Heart right ventricle (tissue), 16 donors: ENCODE data around the gene B4GALT2. TPM values are rescaled to one million over a fixed set of nuclear protein-coding genes. Genes with fewer than 3 reads are reported as not detected.

ENCODE experiments used
- ATAC-seq, 8 donors: fragments of 200-7000 bp; cut with Tn5 transposase; one replicate each; pipeline ENCODE4 v1.9.1; 2020; ENCODE audit warnings: mild to moderate bottlenecking in 8 of 8, moderate library complexity in 8 of 8, moderate number of reproducible peaks in 1 of 8
- DNase-seq, 2 donors: peaks; one replicate each; pipeline ENCODE4 v3.0.0-alpha.2; 2020
- H3K27ac ChIP-seq, 10 donors: fragments of 200-600 bp; sonication (generic) in 2 of 10; one replicate each; pipeline versions ENCODE4 v1.5.0 to v1.8.0; 2020 to 2022; ENCODE audit warnings: mild to moderate bottlenecking in 3 of 10
- H3K27me3 ChIP-seq, 7 donors: fragments of 200-600 bp; one replicate each; pipeline ENCODE4 v1.8.0; 2021 to 2022; ENCODE audit warnings: mild to moderate bottlenecking in 2 of 7
- H3K36me3 ChIP-seq, 9 donors: fragments of 200-600 bp; sonication (generic) in 1 of 9; one replicate each; pipeline versions ENCODE4 v1.5.0 to v1.8.0; 2020 to 2022; ENCODE audit warnings: mild to moderate bottlenecking in 2 of 9
- H3K4me1 ChIP-seq, 9 donors: fragments of 200-600 bp; sonication (generic) in 1 of 9; one replicate each; pipeline versions ENCODE4 v1.5.0 to v1.8.0; 2020 to 2022; ENCODE audit warnings: mild to moderate bottlenecking in 4 of 9
- H3K4me3 ChIP-seq, 10 donors: fragments of 200-600 bp; sonication (generic) in 2 of 10; one replicate each; pipeline versions ENCODE4 v1.5.0 to v1.8.0; 2020 to 2022; ENCODE audit warnings: mild to moderate bottlenecking in 7 of 10, moderate library complexity in 2 of 10
- H3K9me3 ChIP-seq, 11 donors: fragments of 200-600 bp in 10 of 11; sonication (generic) in 2 of 11; one replicate each; pipeline versions ENCODE4 v1.5.0 to v1.8.0; 2013 to 2022; ENCODE audit warnings: mild to moderate bottlenecking in 2 of 11, control low read depth in 1 of 11, moderate library complexity in 1 of 11
- WGBS, 2 donors: extraction: QIAGEN DNeasy Blood & Tissue Kit; methylation state at CpG; one replicate each; pipeline ENCODE4 v1.1.7; 2013; ENCODE audit warnings: inconsistent platforms in 1 of 2; 5-methylcytosine and 5-hydroxymethylcytosine counted together
- intact Hi-C, 10 donors: fragments of 100-400 bp; cut with DNase I; formaldehyde crosslinking; loops; one replicate each; pipeline versions ENCODE4 v1.11.1 to v1.14.2; 2022
- polyA plus RNA-seq, 2 donors: library from polyadenylated mRNA; stranded (reverse); fragments of 200-250 nt; gene quantifications; one replicate each; pipeline ENCODE4 v1.2.3, GENCODE V29; 2013
- total RNA-seq, 10 donors: library from RNA; stranded (reverse); fragmentation: NEBNext Ultra II Directional in 3 of 10; extraction: Animal tissue kit (Norgen Biotek cat#: 25700) in 3 of 10; gene quantifications; one replicate each; pipeline versions ENCODE4 v1.2.1 to v1.2.4, GENCODE V29; 2021 to 2023
- TF ChIP-seq, protein P1 (sequence below), 9 donors: fragments of 200-600 bp; sonication (generic) in 2 of 9; IDR thresholded peaks; one replicate each; pipeline versions ENCODE4 v1.5.0 to v1.8.0; 2021 to 2022; ENCODE audit warnings: antibody characterized with exemption in 9 of 9, mild to moderate bottlenecking in 5 of 9, moderate library complexity in 1 of 9
- donor health status: Arrhythmogenic right ventricular cardiomyopathy.
- donor health status: ischemic (EF 13 %, LVEDD 7.1; RV severe dilation, severe dysfunction).
- donor health status: healthy with polysubstance abuse.
- donor health status: DM: no; HTN: yes; CAD: no.
- donor health status: DM: no; HTN: no; CAD: no.
- donor health status: ischemic (EF 25% LVEDD 6.9; RV normal size, moderate dysfunction).
- donor health status: ischemic (EF 25% LVEDD 5.7; RV mildly dilated, moderate dysfunction).
- donor health status: healthy.
- donor health status: DM: yes; HTN: yes; CAD: no.
- donor health status: Ischemic cardiomyopathy.
- donor health status: ischemic (EF 35%, LVEDD 5.7; RV mildly dilated, moderate dysfunction).
- donor health status: nonischemic (EF 11% LVEDD 7.7; RV severe dilation, severe dysfunction).
- donor health status: DM: yes; HTN: yes; CAD: no.
- donor health status: PGD.
- donor health status: ischemic (EF 29% LVEDD 5.4; RV normal size, mild dysfunction).
- donor health status: nonischemic (EF 23%, LVEDD 6.1; RV moderate dilation, normal function).

B4GALT2 gene
- total and polyA plus RNA-seq, 12 donors = 25.4 to 50.8 (median 38.6) TPM

GRCh38 chr1:44021581-44022321, 42.7 kb downstream of the B4GALT2 start:
- 80 to 82% methylated on average over 10 of the region's 10 CpGs for WGBS, 2 donors
- no peaks in the 10 kb centered on the region for H3K9me3 ChIP-seq
- DNase-seq = peak; percentile 20 to 49
- no peak overlapping the region for H3K4me3 ChIP-seq
- intact Hi-C loops = no loop called here
- ATAC-seq = peak; percentile 40 to 79 (median 64)
- TF ChIP-seq, protein P1, sequence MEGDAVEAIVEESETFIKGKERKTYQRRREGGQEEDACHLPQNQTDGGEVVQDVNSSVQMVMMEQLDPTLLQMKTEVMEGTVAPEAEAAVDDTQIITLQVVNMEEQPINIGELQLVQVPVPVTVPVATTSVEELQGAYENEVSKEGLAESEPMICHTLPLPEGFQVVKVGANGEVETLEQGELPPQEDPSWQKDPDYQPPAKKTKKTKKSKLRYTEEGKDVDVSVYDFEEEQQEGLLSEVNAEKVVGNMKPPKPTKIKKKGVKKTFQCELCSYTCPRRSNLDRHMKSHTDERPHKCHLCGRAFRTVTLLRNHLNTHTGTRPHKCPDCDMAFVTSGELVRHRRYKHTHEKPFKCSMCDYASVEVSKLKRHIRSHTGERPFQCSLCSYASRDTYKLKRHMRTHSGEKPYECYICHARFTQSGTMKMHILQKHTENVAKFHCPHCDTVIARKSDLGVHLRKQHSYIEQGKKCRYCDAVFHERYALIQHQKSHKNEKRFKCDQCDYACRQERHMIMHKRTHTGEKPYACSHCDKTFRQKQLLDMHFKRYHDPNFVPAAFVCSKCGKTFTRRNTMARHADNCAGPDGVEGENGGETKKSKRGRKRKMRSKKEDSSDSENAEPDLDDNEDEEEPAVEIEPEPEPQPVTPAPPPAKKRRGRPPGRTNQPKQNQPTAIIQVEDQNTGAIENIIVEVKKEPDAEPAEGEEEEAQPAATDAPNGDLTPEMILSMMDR (IDR thresholded peaks at IDR 0.05) = peak in 2 of 9 donors; percentile 20 to 25
- no peaks in the 10 kb centered on the region for H3K27me3 ChIP-seq
- peak overlapping the region in 5 of 10 donors; percentile 26 to 44 (median 29) for H3K27ac ChIP-seq
- peaks cover 0 to 11% (median 3%) of the 10 kb centered on the region in 9 donors for H3K4me1 ChIP-seq
- no peaks in the 10 kb centered on the region for H3K36me3 ChIP-seq

DNA sequence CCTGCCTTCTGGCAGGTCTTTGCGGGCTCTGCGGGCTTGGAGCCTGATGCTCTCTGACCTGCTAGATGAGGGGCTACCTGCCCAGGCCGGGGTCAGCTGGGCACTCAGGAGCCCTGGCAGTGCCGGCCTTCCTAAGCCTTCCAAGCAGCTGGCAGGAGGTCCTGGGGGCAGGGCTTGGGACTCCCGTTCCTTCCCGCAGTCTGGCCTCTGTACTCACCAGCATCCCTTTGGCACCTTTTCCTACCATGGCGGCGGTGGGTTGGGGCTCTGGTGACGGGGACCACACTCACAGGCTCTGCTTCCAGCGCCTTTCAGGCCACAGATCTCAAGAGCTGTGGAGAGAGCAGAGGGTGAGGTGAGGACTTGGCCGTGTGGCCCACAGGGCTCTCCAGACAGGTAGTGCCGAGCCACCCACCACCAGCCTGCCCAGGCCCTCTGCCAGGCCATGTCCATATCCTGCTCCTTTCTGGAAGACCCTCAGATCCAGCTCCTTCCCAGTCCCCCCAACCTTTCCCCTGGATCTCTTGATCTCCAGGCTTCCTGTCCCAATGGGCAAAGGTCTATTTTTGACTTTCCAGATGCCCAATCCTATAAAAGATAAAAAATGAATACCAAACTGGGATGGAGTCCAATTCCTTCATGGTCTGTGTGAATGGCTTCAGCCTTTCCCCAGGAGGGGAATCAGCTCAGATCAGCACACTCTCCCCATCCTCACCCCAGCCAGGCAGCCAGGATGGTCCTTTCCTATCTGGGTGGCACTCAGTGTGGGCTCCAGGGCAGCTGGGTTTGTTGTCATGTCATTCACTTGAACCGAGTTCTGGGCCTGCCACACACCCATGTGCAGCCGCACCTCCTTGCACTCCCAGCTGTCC, 45.3 kb downstream of the B4GALT2 start:
- ATAC-seq = no peak
- 88 to 90% methylated on average over 14 of the region's 14 CpGs for WGBS, 2 donors
- intact Hi-C loops = no loop called here

DNA sequence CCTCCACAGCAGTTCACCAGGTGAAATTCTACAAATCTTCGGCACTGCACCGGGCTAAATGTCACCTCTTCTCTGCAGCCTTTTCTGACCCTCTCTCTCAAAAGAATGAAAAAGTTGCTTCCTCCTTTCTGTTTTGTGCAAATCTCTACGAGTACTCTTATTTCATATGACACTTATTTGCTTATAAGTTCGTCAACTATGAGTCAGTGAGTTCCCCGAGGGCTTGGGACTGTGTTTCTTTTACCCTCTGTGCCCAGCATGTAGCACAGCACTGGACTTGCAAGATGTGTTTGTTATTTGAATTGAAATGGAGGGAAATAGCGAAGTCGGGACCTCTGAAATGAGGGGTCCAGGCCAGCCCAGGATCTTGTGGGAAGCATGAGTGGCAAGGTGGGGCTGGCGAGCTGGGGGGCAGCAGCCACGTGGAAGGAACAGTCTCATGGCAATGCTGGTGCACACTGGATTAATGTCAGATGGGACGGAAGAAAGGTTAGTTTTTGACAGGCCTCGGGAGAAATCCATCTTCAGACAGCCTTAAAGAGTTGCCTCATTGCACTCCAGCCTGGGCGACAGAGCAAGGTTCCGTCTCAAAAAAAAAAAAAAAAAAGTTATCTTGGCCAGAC, 46.0 kb downstream of the B4GALT2 start:
- H3K27me3 ChIP-seq = no peaks in the 10 kb centered on the region
- 88 to 91% methylated on average over 13 of the region's 13 CpGs for WGBS, 2 donors
- H3K4me1 ChIP-seq = peaks cover 5 to 21% (median 11%) of the 10 kb centered on the region in 9 donors
- H3K36me3 ChIP-seq = no peaks in the 10 kb centered on the region
- H3K9me3 ChIP-seq = no peaks in the 10 kb centered on the region
- H3K4me3 ChIP-seq = no peak overlapping the region
- ATAC-seq (no peak), DNase-seq (no peak)
- intact Hi-C loops = no loop called here
- TF ChIP-seq, protein P1 (IDR thresholded peaks at IDR 0.05) = no peak
- H3K27ac ChIP-seq = no peak overlapping the region

More for the DNA sequence above, 45.3 kb downstream of the B4GALT2 start:
- H3K27ac ChIP-seq = no peak overlapping the region
- no peaks in the 10 kb centered on the region for H3K27me3 ChIP-seq
- DNase-seq = no peak
- TF ChIP-seq, protein P1 (IDR thresholded peaks at IDR 0.05) = no peak
- peaks cover 2 to 16% (median 6%) of the 10 kb centered on the region in 9 donors for H3K4me1 ChIP-seq
- H3K9me3 ChIP-seq = no peaks in the 10 kb centered on the region
- H3K4me3 ChIP-seq = no peak overlapping the region
- H3K36me3 ChIP-seq = no peaks in the 10 kb centered on the region

GRCh38 chr1:44025816-44026215, 46.8 kb downstream of the B4GALT2 start:
- H3K36me3 ChIP-seq = no peaks in the 10 kb centered on the region
- peaks cover 0 to 4% (median 0%) of the 10 kb centered on the region in 7 donors for H3K27me3 ChIP-seq
- ATAC-seq (no peak), DNase-seq (no peak)
- peaks cover 5 to 25% (median 12%) of the 10 kb centered on the region in 9 donors for H3K4me1 ChIP-seq
- no peaks in the 10 kb centered on the region for H3K9me3 ChIP-seq
- TF ChIP-seq, protein P1 (IDR thresholded peaks at IDR 0.05) = no peak
- 86 to 88% methylated on average over 3 of the region's 3 CpGs for WGBS, 2 donors
- no peak overlapping the region for H3K27ac ChIP-seq
- H3K4me3 ChIP-seq = no peak overlapping the region
- intact Hi-C loops = no loop called here
